UCSD-AML1 (cell line): ENCODE data around the gene NPR2.

Experiments
- DNase-seq: peaks from one replicate; lab custom pipeline; 2025; ENCODE audit not compliant: unreplicated experiment; lab: John Stamatoyannopoulos, UW

NPR2 gene

GRCh38 chr9:35852876-35853865 is 61.8 kb downstream of the NPR2 start:
- no peak for DNase-seq

GRCh38 chr9:35854091-35854762 is 62.8 kb downstream of the NPR2 start:
- DNase-seq, result no peak

- no peak for DNase-seq
Observed at GRCh38 chr9:35856206-35856605, 64.8 kb downstream of the NPR2 start.

- no peak for DNase-seq
Observed at GRCh38 chr9:35856882-35857281, 65.5 kb downstream of the NPR2 start.

GRCh38 chr9:35858458-35858857 is 67.1 kb downstream of the NPR2 start:
- no peak for DNase-seq
